Keratinocyte (primary cell): ENCODE data around the gene TBC1D16. TPM values are rescaled to one million over a fixed set of nuclear protein-coding genes. Genes with fewer than 3 reads are reported as not detected.

Source experiments
- DNase-seq: peaks from one replicate; pipeline ENCODE4 v3.0.0-alpha.2; 2011; ENCODE audit warnings: low read depth, missing footprints, low spot score
- FAIRE-seq: peaks from 2 replicates; lab custom pipeline; 2011; peaks lifted over from hg19 to GRCh38; lab: Jason Lieb, UNC
- H2AFZ ChIP-seq: 2 replicates; pipeline ENCODE4 v1.6.0; 2012; ENCODE audit warnings: low read length, control low read depth, inconsistent platforms; ENCODE audit not compliant: control insufficient read depth
- H3K27ac ChIP-seq: 2 replicates; pipeline ENCODE4 v1.5.1; 2011; ENCODE audit warnings: low read length; ENCODE audit not compliant: control insufficient read depth, insufficient read depth
- H3K27me3 ChIP-seq: 3 replicates; pipeline ENCODE4 v1.6.0; 2011; ENCODE audit warnings: low read length; ENCODE audit not compliant: control insufficient read depth, insufficient read depth; ENCODE audit errors: extremely low read depth
- H3K36me3 ChIP-seq, 2 experiments: 2 replicates in 1 of 2; 3 replicates in 1 of 2; pipeline ENCODE4 v1.5.1; 2011; ENCODE audit warnings: low read length in 2 of 2, mild to moderate bottlenecking in 1 of 2; ENCODE audit not compliant: control insufficient read depth in 2 of 2, insufficient read depth in 2 of 2; ENCODE audit errors: extremely low read depth in 1 of 2
- H3K4me1 ChIP-seq: 3 replicates; pipeline ENCODE4 v1.5.1; 2011; ENCODE audit warnings: low read length; ENCODE audit not compliant: control insufficient read depth, insufficient read depth; ENCODE audit errors: extremely low read depth
- H3K4me2 ChIP-seq: 3 replicates; pipeline ENCODE4 v1.6.0; 2011; ENCODE audit warnings: low read depth, low read length; ENCODE audit not compliant: control insufficient read depth, insufficient read depth; ENCODE audit errors: extremely low read depth
- H3K4me3 ChIP-seq, 3 experiments: fragments of 200-600 bp in 1 of 3; sonication (generic) in 1 of 3; 2 replicates in 2 of 3; 3 replicates in 1 of 3; pipeline ENCODE4 v1.5.1; 2011 to 2016; ENCODE audit warnings: low read length in 3 of 3, mild to moderate bottlenecking in 3 of 3, control low read depth in 2 of 3, inconsistent platforms in 1 of 3, low read depth in 1 of 3, mixed read lengths in 1 of 3, mixed run types in 1 of 3, moderate library complexity in 1 of 3; ENCODE audit not compliant: control insufficient read depth in 2 of 3, insufficient read depth in 2 of 3; ENCODE audit errors: extremely low read depth in 1 of 3
- H3K79me2 ChIP-seq: 2 replicates; pipeline ENCODE4 v1.6.0; 2012; ENCODE audit warnings: low read length; ENCODE audit not compliant: control insufficient read depth, insufficient read depth
- H3K9ac ChIP-seq: 3 replicates; pipeline ENCODE4 v1.6.0; 2011; ENCODE audit warnings: low read length; ENCODE audit not compliant: control insufficient read depth, insufficient read depth; ENCODE audit errors: extremely low read depth
- H3K9me1 ChIP-seq: 3 replicates; pipeline ENCODE4 v1.6.0; 2011; ENCODE audit warnings: low read length; ENCODE audit not compliant: control insufficient read depth, insufficient read depth; ENCODE audit errors: extremely low read depth
- H3K9me3 ChIP-seq: 2 replicates; pipeline ENCODE4 v1.5.1; 2012; ENCODE audit warnings: low read depth, low read length; ENCODE audit not compliant: control insufficient read depth
- H4K20me1 ChIP-seq: 3 replicates; pipeline ENCODE4 v1.6.0; 2011; ENCODE audit warnings: low read length; ENCODE audit not compliant: control insufficient read depth, insufficient read depth; ENCODE audit errors: extremely low read depth
- CTCF ChIP-seq, 3 experiments: IDR thresholded peaks in 1 of 3; conservative IDR thresholded peaks in 1 of 3; optimal IDR thresholded peaks in 1 of 3; 2 replicates in 2 of 3; 3 replicates in 1 of 3; pipeline versions ENCODE3 to v1.5.1; 2011; ENCODE audit warnings: low read length in 3 of 3, mild to moderate bottlenecking in 3 of 3, moderate library complexity in 2 of 3, control low read depth in 1 of 3, inconsistent platforms in 1 of 3; ENCODE audit not compliant: insufficient read depth in 2 of 3; ENCODE audit errors: extremely low read depth in 1 of 3
- EZH2 ChIP-seq: IDR thresholded peaks from one replicate; pipeline ENCODE4 v1.6.1; 2012; ENCODE audit warnings: inconsistent platforms, mild to moderate bottlenecking, low read length, moderate library complexity
- dilution Hi-C: fragments of 300-500 bp; cut with MboI; formaldehyde crosslinking; loops from one replicate; pipeline ENCODE4 v1.7.0; 2020; ENCODE audit warnings: low sequenced_read_pairs; ENCODE audit not compliant: extremely low pct_ligation_motif_present
- polyA plus RNA-seq, 5 experiments: library from polyadenylated mRNA; depleted of rRNA in 3 of 5; stranded (reverse) in 3 of 5; stranded (forward) in 1 of 5; unstranded in 1 of 5; fragments of >200 nt; gene quantifications; 1 replicate in 1 of 5; 2 replicates in 3 of 5; 3 replicates in 1 of 5; pipeline versions ENCODE4 v1.2.1 to v1.2.3, GENCODE V29; 2011 to 2012; ENCODE audit warnings: missing spikeins in 2 of 5, low read depth in 1 of 5, low replicate concordance in 1 of 5

The TBC1D16 gene
- polyA plus RNA-seq, 1 donor (not counting 4 experiments of a cell fraction or from before 2014, with no cell fraction given) = 8.6 TPM

DNA sequence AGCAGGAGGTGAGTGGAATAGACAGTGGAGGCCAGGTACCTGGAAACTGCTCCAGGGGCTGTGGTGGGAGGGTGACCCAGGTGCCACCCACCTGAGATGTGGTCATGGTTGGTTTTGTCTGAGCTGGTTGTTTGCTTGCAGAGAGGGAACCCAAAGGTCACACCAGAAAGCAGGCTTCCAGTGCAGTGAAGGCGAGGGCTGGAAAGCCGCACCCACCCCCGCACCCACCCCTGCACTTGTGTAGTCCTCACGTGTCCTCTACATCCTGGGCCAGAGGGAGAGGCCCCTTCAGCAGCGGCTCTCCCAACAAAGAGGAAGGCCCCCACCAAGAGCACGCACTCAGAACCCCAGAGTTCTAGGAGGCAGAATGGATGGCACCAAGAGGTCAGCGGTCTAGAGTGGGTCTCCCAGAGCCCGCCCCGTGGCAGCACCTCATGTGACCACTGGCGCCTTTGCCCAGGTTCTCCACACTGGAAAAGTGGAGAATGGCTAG is 103.8 kb downstream of the TBC1D16 start:
- TF ChIP-seq EZH2 (no peak), CTCF (optimal IDR thresholded peaks at IDR 0.05 in 1 of 3, IDR thresholded peaks at IDR 0.05 in 1 of 3, conservative IDR thresholded peaks at IDR 0.05 in 1 of 3; ENCODE audit: extremely low read depth in 1 of 3, insufficient read depth in 2 of 3, low read length in 3 of 3) (no peak)
- no peak for FAIRE-seq
- Histone ChIP-seq H3K27me3 (peaks cover 53% of the 10 kb centered on the region), H3K36me3 (no peaks in the 10 kb centered on the region), H3K9me3 (no peaks in the 10 kb centered on the region), H2AFZ (no peak overlapping the region), H3K4me1 (no peaks in the 10 kb centered on the region), H3K9ac (no peak overlapping the region), H3K27ac (no peak overlapping the region), H3K9me1 (no peaks in the 10 kb centered on the region), H4K20me1 (no peaks in the 10 kb centered on the region), H3K4me2 (no peak overlapping the region), H3K79me2 (no peaks in the 10 kb centered on the region), H3K4me3 (no peak overlapping the region)
- dilution Hi-C loops = no loop called here
- DNase-seq = no peak

DNA sequence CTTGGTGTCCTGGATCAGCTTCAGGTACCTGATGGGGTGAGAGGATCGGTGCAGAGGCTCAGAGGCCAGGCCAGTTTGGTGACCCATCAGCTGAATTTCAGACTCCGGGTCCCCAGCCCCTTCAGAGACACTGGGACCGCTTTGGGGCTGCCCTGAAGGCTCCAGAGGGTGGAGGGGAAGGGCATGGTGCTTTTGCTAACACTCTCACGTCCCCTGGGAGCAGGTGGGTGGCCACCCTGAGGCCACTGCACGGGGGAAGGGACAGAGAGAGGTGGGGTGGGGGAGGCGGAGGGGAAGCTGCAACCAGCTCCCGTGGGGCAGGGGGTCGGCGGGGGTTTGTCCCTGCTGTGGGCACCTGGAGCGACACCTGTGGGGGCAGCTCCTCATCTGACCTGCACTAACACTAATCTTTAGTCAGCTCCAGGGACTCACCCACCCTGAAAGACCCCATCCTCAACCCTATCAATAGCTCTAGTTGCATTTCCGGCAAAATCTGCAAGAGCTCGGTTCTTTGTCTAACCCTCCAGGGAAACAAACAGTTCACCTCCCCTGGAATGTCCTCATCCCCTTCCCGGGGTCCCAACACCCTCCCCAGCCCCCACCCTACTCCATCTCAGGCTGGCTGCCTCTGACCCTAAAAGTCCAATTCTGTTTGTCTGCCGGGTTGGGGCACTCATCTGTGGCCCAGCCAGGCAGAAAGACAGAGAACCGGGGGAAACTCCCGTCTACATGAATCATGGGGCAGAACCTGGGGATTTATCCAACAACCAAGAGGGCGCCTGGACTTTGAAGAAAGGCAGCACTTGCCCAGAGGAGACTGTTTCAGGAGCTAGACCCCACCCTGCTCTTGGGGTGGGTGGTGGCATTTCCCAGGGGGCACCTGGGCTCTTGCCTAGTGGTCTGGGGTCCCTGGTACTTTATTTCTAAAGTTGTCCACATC is 104.5 kb downstream of the TBC1D16 start:
- Histone ChIP-seq H3K4me1 (no peaks in the 10 kb centered on the region), H3K27me3 (peaks cover 53% of the 10 kb centered on the region), H3K4me3 (no peak overlapping the region), H3K36me3 (no peaks in the 10 kb centered on the region), H3K9me3 (no peaks in the 10 kb centered on the region), H4K20me1 (no peaks in the 10 kb centered on the region), H3K4me2 (no peak overlapping the region), H3K79me2 (no peaks in the 10 kb centered on the region), H2AFZ (no peak overlapping the region), H3K9ac (no peak overlapping the region), H3K27ac (no peak overlapping the region), H3K9me1 (no peaks in the 10 kb centered on the region)
- DNase-seq = no peak
- dilution Hi-C loops = no loop called here
- peak; percentile 13 for FAIRE-seq
- TF ChIP-seq CTCF (optimal IDR thresholded peaks at IDR 0.05 in 1 of 3, IDR thresholded peaks at IDR 0.05 in 1 of 3, conservative IDR thresholded peaks at IDR 0.05 in 1 of 3; ENCODE audit: extremely low read depth in 1 of 3, insufficient read depth in 2 of 3, low read length in 3 of 3) (no peak), EZH2 (peak; percentile 40)
